Breast epithelium (tissue), 3 donors: ENCODE results near the gene DCTN2.

Source experiments
- POLR2A ChIP-seq: fragments of 450-650 bp; IDR thresholded peaks from one replicate; pipeline ENCODE4 v1.6.1; 2016; ENCODE audit warnings: antibody characterized with exemption, mild to moderate bottlenecking, moderate library complexity
- POLR2AphosphoS5 ChIP-seq, 3 donors: sonication (generic); formaldehyde crosslinking; IDR thresholded peaks; one replicate each; pipeline ENCODE4 v1.6.1; 2017; ENCODE audit warnings: antibody characterized with exemption in 3 of 3

DNA sequence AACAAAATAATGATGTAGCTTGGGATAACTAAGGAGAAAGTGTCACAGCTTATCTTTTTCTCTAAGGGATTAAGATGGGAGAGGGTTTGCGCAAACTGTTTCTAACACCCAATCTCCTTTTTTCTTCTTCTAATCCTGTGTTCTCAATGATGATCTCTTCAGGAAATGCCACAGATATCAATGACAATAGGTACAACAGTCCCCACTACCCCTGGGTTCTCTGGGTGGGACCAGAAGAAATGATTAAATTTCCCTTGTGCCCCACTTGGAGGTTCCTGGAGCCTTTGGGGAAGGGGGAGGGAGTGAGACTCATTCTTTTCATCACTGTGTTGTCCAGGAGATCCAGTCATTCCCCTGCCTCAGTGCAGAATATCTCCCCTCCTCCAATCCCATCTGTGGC lies 35.4 kb upstream of the DCTN2 start:
- TF ChIP-seq POLR2AphosphoS5 (IDR thresholded peaks at IDR 0.05), result no peak
- TF ChIP-seq POLR2A, result no peak
